DMS 273 (cell line): ENCODE measurements around the gene DHRS4.
"Not testable (repeated sequence)": the region's sequence is repeated elsewhere in the genome, so short reads cannot be mapped to it uniquely, and the experiment has no call there.

Experiments used
- DNase-seq: peaks from one replicate; lab custom pipeline; 2025; ENCODE audit not compliant: unreplicated experiment; lab: John Stamatoyannopoulos, UW

The DHRS4 gene

GRCh38 chr14:23939607-23940326, 13.8 kb upstream of the DHRS4 start:
- DNase-seq, result no peak

- no peak for DNase-seq
Observed at GRCh38 chr14:23941230-23941629, 12.3 kb upstream of the DHRS4 start.

GRCh38 chr14:23941669-23942068, 11.9 kb upstream of the DHRS4 start:
- no peak for DNase-seq

- DNase-seq, result no peak
Observed at GRCh38 chr14:23942587-23942986, 11.0 kb upstream of the DHRS4 start.

GRCh38 chr14:23949069-23949468, 4.5 kb upstream of the DHRS4 start:
- DNase-seq, result not testable (repeated sequence)

- DNase-seq, result no peak
Observed at GRCh38 chr14:23950411-23951135, 3.0 kb upstream of the DHRS4 start.

- DNase-seq, result not testable (repeated sequence)
Observed at GRCh38 chr14:23951136-23951466, 2.5 kb upstream of the DHRS4 start.

- peak; percentile 60 for DNase-seq
Observed at GRCh38 chr14:23951590-23952201, 1.9 kb upstream of the DHRS4 start.

- DNase-seq, result not testable (repeated sequence)
Observed at GRCh38 chr14:23953116-23953463, 480 bp upstream of the DHRS4 start.

GRCh38 chr14:23954279-23954614, 677 bp downstream of the DHRS4 start:
- DNase-seq, result not testable (repeated sequence)

- peak; percentile 86 for DNase-seq
Observed at GRCh38 chr14:23954965-23955364, 1.4 kb downstream of the DHRS4 start.

GRCh38 chr14:23955811-23956210, 2.2 kb downstream of the DHRS4 start:
- DNase-seq, result not testable (repeated sequence)

GRCh38 chr14:23957913-23958569, 4.5 kb downstream of the DHRS4 start:
- not testable (repeated sequence) for DNase-seq

GRCh38 chr14:23960899-23961298, 7.3 kb downstream of the DHRS4 start:
- not testable (repeated sequence) for DNase-seq

GRCh38 chr14:23961704-23962103, 8.1 kb downstream of the DHRS4 start:
- not testable (repeated sequence) for DNase-seq

GRCh38 chr14:23969130-23969480, 15.5 kb downstream of the DHRS4 start:
- DNase-seq, result not testable (repeated sequence)

- peak; percentile 22 for DNase-seq
Observed at GRCh38 chr14:23969481-23970282, 16.1 kb downstream of the DHRS4 start.

- not testable (repeated sequence) for DNase-seq
Observed at GRCh38 chr14:23970283-23970659, 16.7 kb downstream of the DHRS4 start.

GRCh38 chr14:23973178-23973577, 19.6 kb downstream of the DHRS4 start:
- not testable (repeated sequence) for DNase-seq

- DNase-seq, result not testable (repeated sequence)
Observed at GRCh38 chr14:23974041-23974440, 20.5 kb downstream of the DHRS4 start.

- DNase-seq, result peak; percentile 26
Observed at GRCh38 chr14:23977208-23977607, 23.6 kb downstream of the DHRS4 start.
